Kidney (tissue), 14 donors: ENCODE measurements around the gene LCMT2. TPM values are rescaled to one million over a fixed set of nuclear protein-coding genes. Genes with fewer than 3 reads are reported as not detected.

Experiments
- DNase-seq, 5 donors: peaks; one replicate each; pipeline ENCODE4 v3.0.0-alpha.2; 2013 to 2020
- FAIRE-seq: peaks from 2 replicates; lab custom pipeline; 2012; peaks lifted over from hg19 to GRCh38; lab: Jason Lieb, UNC
- H3K27ac ChIP-seq, 2 donors: one replicate each; pipeline ENCODE4 v1.7.0; 2013; ENCODE audit warnings: low read depth in 2 of 2, low read length in 2 of 2, inconsistent platforms in 1 of 2
- H3K27me3 ChIP-seq: one replicate; pipeline ENCODE4 v1.7.1; 2013; ENCODE audit warnings: low read length, inconsistent platforms; ENCODE audit not compliant: control insufficient read depth, insufficient read depth
- H3K36me3 ChIP-seq, 3 donors: one replicate each; pipeline versions ENCODE4 v1.7.0 to v1.7.1; 2013; ENCODE audit warnings: low read length in 3 of 3, control low read depth in 1 of 3, inconsistent platforms in 1 of 3; ENCODE audit not compliant: insufficient read depth in 3 of 3, control insufficient read depth in 2 of 3
- H3K4me1 ChIP-seq, 3 donors: one replicate each; pipeline versions ENCODE4 v1.7.0 to v1.7.1; 2013; ENCODE audit warnings: low read length in 3 of 3, inconsistent platforms in 1 of 3, low read depth in 1 of 3; ENCODE audit not compliant: control insufficient read depth in 2 of 3, insufficient read depth in 2 of 3
- H3K4me3 ChIP-seq, 3 donors: one replicate each; pipeline versions ENCODE4 v1.7.0 to v1.8.1; 2013; ENCODE audit warnings: low read length in 3 of 3, control low read depth in 1 of 3, inconsistent platforms in 1 of 3
- H3K9ac ChIP-seq, 3 donors: one replicate each; pipeline versions ENCODE4 v1.7.0 to v1.7.1; 2013; ENCODE audit warnings: low read length in 3 of 3, control low read depth in 1 of 3, inconsistent platforms in 1 of 3
- H3K9me3 ChIP-seq, 3 donors: one replicate each; pipeline versions ENCODE4 v1.7.0 to v1.7.1; 2013; ENCODE audit warnings: low read length in 3 of 3, control low read depth in 1 of 3, inconsistent platforms in 1 of 3; ENCODE audit not compliant: control insufficient read depth in 2 of 3, insufficient read depth in 1 of 3
- CTCF ChIP-seq: IDR thresholded peaks from 3 replicates; pipeline ENCODE4 v1.5.1; 2012; ENCODE audit warnings: mild to moderate bottlenecking, moderate library complexity, borderline replicate concordance; ENCODE audit not compliant: insufficient read depth; ENCODE audit errors: extremely low read depth
- intact Hi-C: fragments of 100-400 bp; cut with DNase I; formaldehyde crosslinking; loops from one replicate; pipeline ENCODE4 v1.11.1; 2022
- polyA plus RNA-seq: library from polyadenylated mRNA; stranded (reverse); fragments of 350-450 nt; fragmentation: Illumina TruSeq; extraction: RNeasy Lipid Tissue Mini Kit (QIAGEN cat#74804); gene quantifications from one replicate; pipeline ENCODE4 v1.2.3, GENCODE V29; 2014; ENCODE audit warnings: low read depth, low replicate concordance; ENCODE audit not compliant: insufficient read depth
- total RNA-seq: library from RNA; stranded (reverse); fragmentation: NEBNext Ultra II Directional; extraction: Animal tissue kit (Norgen Biotek cat#: 25700); gene quantifications from one replicate; pipeline ENCODE4 v1.2.1, GENCODE V29; 2021
- donor health status: control.
- donor health status: control.
- donor health status: control.
- donor health status: control.
- donor health status: control.
- donor health status: DM: yes; HTN: yes; CAD: no.
- donor health status: Normal renal cell carcinoma (clear cell type).

The LCMT2 gene
- total and polyA plus RNA-seq, 2 donors from 2014 or later = 5.8 to 12.7 TPM

GRCh38 chr15:43274136-43274535 is 56.2 kb downstream of the LCMT2 start:
- DNase-seq (no peak), FAIRE-seq (no peak)
- intact Hi-C loops = no loop called here
- TF ChIP-seq CTCF = no peak
- H3K9me3 ChIP-seq = no peaks in the 10 kb centered on the region
- no peak overlapping the region for H3K27ac ChIP-seq
- no peak overlapping the region for H3K4me3 ChIP-seq
- H3K27me3 ChIP-seq = no peaks in the 10 kb centered on the region
- H3K36me3 ChIP-seq = no peaks in the 10 kb centered on the region
- no peaks in the 10 kb centered on the region for H3K4me1 ChIP-seq
- H3K9ac ChIP-seq = no peak overlapping the region

Other genes with a start within 250 kb of the LCMT2 start
- 36.9 TPM for gene UBR1, start 224.5 kb downstream of the LCMT2 start, total RNA-seq
- 6.0 TPM for gene UBR1, start 224.5 kb downstream of the LCMT2 start, polyA plus RNA-seq
- gene TMEM62, start 197.0 kb downstream of the LCMT2 start, total RNA-seq = 31.2 TPM
- 14.7 TPM for gene TMEM62, start 197.0 kb downstream of the LCMT2 start, polyA plus RNA-seq
- gene CCNDBP1, start 145.2 kb downstream of the LCMT2 start, total RNA-seq = 56.8 TPM
- 64.3 TPM for gene CCNDBP1, start 145.2 kb downstream of the LCMT2 start, polyA plus RNA-seq
- not detected for gene EPB42, start 109.6 kb downstream of the LCMT2 start, total RNA-seq
- not detected for gene EPB42, start 109.6 kb downstream of the LCMT2 start, polyA plus RNA-seq
- gene TGM5, start 63.6 kb downstream of the LCMT2 start, total RNA-seq = not detected
- gene TGM5, start 63.6 kb downstream of the LCMT2 start, polyA plus RNA-seq = not detected
- not detected for gene TGM7, start 28.3 kb downstream of the LCMT2 start, total RNA-seq
- not detected for gene TGM7, start 28.3 kb downstream of the LCMT2 start, polyA plus RNA-seq
- gene ZSCAN29, start 40.5 kb upstream of the LCMT2 start, total RNA-seq = 22.1 TPM
- gene ZSCAN29, start 40.5 kb upstream of the LCMT2 start, polyA plus RNA-seq = 3.2 TPM
- 12.9 TPM for gene TUBGCP4, start 40.5 kb upstream of the LCMT2 start, total RNA-seq
- gene TUBGCP4, start 40.5 kb upstream of the LCMT2 start, polyA plus RNA-seq = 2.7 TPM
- gene TP53BP1, start 162.6 kb upstream of the LCMT2 start, total RNA-seq = 47.4 TPM
- 15.9 TPM for gene TP53BP1, start 162.6 kb upstream of the LCMT2 start, polyA plus RNA-seq
- gene MAP1A, start 187.0 kb upstream of the LCMT2 start, total RNA-seq = 9.3 TPM
- 2.7 TPM for gene MAP1A, start 187.0 kb upstream of the LCMT2 start, polyA plus RNA-seq